Measurements from ENCODE around the gene TMEM132C.

The TMEM132C gene

GRCh38 chr12:128288896-128289295, 21.9 kb downstream of the TMEM132C start:
- DNase-seq (ENCODE audit: low read depth): no peak

DNA sequence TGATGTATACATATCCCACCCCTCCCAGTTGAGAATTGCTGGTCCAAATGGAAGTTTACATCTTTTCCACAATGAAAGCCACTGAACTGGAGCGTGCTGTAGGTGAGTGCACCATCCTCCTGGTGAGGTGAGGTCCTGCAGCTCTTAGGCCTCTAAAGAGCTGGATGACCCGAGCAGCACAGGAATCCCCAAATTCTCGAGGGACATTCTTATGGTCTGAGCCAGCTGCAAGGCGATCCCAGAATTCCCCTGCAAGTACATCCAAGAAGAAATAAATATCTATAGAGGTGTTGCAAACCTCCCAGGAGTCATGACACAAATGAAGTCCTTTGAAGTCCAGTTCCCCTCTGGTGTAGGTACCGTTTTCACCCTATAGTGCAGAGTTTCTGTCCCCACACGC, 24.0 kb downstream of the TMEM132C start:
- no peak for DNase-seq (ENCODE audit: low read depth)

DNA sequence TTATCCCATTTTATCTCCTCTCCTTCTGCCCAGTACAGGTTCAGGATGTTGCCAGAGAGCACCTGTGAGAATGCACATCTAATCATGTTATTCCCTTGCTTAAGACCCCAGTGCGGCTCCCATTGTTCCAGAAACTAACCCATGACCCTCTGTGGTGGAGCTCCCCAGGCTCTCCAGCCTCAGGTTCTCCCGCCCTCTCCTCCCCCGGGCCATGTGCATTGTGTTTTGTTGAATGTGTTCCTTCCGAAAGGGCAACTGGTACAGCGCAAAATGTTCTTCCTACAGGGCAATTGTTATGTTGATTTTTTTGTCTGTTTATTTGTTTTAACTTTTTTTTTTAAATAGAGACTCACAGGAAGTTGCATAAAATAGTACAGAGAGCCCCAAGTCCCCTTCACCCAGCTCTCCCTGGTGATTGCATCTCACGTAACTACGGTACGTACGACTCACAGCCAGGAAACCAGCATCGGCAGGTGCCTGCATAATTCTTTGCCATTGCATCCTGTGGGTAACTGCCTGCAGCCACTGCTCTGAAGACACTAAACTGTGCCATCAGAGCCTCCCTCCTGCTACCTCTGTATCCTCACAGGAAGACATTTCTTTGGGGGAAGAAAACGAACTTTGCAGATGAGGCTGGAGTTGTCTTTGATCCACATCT, 31.2 kb downstream of the TMEM132C start:
- no peak for DNase-seq (ENCODE audit: low read depth)

DNA sequence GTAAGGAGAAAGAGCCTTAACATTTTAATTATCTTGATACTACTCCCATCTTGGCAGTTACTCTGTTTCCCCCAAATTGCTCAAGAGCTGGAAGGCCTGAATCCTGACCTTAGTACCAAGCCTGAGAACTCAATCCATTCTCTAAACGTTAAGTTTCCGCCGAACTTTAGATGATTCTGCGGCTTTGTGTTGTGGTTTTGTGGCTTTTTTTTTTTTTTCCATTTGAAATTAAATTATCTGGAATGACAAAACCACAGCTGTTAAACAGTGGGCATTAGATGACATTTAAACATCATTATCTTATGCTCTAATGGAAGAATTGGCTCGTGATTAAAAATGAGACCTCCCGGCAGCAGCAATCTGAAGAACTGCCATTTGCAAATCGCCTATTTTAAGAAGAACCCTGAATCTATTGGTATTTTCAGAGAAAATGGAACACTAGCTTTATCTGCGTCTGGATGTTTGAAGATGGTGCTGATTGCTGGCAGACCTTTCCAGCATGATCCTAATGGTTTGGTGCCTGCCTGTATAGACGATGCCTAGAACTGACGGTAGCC, 38.4 kb downstream of the TMEM132C start:
- DNase-seq (ENCODE audit: low read depth): no peak

GRCh38 chr12:128307791-128308190, 40.8 kb downstream of the TMEM132C start:
- DNase-seq (ENCODE audit: low read depth): no peak

GRCh38 chr12:128312661-128313060, 45.7 kb downstream of the TMEM132C start:
- no peak for DNase-seq (ENCODE audit: low read depth)

DNA sequence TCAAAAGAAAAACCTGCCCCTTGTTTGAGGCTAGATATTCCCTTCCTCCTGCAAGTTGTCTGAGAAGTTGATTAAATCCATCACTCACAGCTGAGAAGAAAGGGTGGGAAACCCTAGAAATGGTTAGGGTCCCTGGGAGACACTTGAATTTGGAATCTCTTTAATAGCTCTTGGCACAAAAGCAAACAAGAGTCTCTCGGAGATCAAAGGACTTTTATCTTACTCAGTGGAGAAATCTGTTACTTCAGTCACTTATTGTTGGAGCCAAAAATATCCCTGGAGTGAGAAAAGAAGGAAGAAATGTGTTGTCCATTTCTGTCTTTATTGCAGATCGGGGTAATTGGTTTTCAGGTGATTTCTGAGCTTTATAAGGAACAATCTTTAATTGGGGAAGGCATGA, 47.0 kb downstream of the TMEM132C start:
- DNase-seq (ENCODE audit: low read depth): no peak

DNA sequence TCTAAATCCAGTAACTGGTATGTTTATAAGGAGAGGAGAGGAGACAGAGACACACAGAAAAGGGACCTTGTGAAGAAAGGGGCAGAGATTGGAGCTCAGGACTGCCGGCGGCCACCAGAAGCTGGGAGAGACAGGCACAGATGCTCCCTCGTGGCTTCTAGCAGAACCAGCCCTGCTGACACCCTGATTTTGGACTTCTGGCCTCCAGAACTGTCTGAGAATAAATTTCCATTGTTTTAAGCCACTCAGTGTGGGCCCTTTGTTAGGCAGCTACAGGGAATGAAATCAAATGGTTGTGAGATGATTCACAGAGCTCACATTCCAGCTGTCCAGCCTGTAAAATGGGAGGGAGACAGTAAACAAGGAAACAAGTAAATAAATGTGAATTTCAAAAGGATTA, 47.6 kb downstream of the TMEM132C start:
- no peak for DNase-seq (ENCODE audit: low read depth)

DNA sequence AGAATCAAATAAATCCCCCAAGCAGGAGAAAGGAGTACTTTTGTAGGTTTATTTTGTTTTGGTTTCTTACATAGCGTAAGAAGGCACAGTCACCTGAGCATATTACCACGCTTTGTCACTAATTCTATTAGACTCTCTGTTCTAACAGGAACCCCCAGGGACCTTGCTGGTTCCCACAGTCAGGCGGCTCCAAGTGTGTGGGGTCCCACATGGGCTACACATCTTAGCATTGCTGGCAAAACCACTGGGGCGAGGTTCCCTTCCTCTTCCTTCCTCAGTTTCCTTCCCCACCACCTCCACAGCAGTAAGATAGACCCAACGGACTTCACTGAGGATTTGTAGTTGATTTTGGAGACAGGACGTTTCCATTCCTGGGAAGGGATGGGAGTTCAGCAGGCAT, 49.1 kb downstream of the TMEM132C start:
- DNase-seq (ENCODE audit: low read depth): no peak

DNA sequence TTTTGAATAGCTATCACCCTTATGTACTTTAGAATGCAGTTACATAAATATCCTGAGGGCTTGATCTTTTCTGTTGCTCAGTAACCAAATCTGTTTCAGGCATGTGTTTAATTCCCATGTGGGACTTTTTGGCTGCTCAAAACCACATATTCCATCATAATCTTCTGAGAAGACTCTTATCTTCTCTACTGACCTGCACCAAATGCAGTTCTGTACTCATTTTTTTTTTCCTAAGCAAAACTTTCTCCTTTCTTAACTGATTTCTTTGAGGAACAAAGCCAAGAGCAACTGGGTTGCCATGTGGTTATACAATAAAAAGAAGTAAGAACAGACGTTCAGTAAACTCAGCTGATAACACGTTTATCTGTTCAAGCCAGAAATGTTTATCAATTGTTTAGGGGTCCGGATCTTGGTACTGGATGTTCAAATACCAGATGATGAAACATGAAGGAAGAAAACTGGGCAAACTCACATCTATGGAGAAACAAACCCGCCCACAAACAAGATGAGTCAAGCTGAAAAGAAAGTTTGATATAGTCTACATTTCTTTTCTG, 50.1 kb downstream of the TMEM132C start:
- no peak for DNase-seq (ENCODE audit: low read depth)

GRCh38 chr12:128318341-128318740, 51.4 kb downstream of the TMEM132C start:
- DNase-seq (ENCODE audit: low read depth): no peak

DNA sequence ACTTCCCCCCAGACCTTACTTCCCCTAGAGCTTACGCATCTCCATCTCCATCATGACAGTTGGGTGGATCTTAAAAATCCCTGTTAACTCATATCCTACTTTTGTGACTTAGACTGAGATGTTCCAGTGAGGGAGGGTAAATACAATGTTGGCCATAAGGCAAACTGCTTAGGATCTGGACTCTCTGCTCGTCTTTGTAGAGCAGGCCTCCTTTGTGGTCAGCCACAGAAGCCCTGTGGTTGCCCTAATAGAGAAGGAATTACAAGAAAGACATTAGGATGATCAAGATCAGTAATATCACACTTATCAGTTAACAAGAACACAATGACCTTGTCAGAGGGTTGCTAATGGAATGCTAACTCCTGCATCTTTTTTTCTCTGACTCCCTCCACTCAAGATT, 52.0 kb downstream of the TMEM132C start:
- no peak for DNase-seq (ENCODE audit: low read depth)

GRCh38 chr12:128322341-128322740, 55.4 kb downstream of the TMEM132C start:
- DNase-seq (ENCODE audit: low read depth): no peak

DNA sequence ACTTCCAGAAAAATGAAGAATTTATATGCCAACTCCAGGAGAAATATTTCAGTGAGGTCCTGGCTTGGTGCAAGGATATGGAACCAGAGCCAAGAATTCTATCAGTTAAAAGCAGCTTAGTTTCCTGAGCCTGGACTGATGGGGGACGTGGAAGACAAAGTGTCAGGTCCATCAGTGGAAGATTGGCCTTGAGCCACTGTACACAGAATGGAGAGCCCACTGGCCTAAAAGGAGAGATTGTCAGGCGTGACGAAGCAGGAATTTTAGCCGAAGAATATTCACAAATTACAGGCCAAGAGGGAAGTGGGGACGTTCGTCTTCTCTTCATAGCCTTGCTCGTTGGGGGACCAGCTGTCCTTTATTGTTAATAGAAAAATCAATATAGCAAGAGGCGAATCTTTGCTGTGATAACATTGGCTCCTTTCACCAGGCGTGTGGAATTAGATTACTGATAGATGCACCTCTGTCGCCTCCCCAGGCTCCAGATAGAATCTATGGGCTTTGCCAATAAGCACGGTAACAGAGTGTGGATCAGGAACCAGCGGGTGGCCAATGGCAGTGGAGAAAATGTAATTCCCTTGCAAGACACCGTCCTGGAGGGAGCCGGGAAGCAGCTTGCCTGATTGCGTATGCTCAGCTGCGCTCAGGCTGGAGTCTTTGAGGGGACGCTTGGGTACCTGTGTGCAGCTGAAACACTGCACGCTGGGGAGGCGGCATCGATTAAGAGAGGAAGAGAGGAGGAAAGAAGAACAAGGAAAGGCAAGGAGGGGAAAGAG, 56.4 kb downstream of the TMEM132C start:
- no peak for DNase-seq (ENCODE audit: low read depth)

DNA sequence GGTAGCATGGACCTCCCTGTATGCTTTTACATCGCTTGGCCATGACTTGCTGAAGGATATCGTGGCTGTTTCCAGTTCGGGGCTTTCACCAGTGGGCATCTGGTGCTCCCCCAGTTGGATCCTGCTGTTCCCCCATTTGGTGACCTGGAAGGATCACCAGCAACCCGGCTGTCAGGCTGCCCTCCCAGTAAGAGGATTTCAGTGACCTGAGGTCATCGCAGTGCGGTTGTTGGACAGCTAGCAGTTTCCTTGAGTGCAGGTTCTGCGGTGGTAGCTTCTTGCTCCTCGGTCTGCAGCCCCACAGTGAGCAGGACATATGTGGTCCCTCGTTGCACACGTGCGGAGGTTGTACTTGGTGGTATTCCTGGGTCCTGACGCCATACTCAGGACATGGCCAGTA, 58.7 kb downstream of the TMEM132C start:
- no peak for DNase-seq (ENCODE audit: low read depth)

- no peak for DNase-seq (ENCODE audit: low read depth)
These were observed 59.4 kb downstream of the TMEM132C start for GRCh38 chr12:128326406-128326805.

- no peak for DNase-seq (ENCODE audit: low read depth)
These were observed 62.0 kb downstream of the TMEM132C start for GRCh38 chr12:128328961-128329360.

DNA sequence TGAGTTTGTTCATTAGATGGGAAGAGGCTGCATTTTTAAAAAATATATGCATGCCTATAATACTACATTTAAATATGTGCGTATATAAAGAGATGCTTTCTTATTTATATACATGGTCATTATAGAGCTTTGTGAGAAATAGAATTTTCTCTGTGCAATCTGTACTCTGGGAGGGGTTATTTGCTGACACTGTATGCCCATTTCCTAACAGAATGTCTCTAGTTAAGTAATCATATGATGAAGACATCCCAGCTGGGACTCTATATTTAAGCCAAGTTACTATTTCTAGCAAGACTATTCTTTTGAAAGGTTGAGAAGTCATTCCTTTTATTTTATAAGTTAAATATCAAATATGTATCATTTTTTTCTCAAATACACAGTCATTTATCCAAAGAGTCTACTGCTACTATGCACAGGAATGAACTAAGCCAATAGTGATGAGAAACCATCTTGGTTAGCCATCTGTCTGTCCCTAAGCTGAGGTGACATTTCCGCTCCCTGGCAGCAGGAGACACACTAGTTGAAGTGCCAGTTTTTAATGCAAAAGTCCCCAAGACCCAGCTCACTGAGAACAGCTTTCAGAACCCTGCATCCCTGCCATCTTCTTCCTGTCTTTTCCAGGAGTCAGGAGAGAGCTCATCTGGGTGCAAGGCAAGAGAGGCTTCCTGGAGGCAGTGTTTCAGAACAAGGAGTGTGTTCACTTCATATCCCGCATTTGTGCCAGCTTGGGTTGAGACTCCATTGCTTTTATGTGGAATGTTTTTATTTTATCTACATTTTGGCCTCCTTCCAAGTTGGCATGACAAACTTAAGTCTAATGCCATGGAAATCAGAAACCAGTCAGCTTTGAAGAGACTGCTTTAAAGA, 69.5 kb downstream of the TMEM132C start:
- DNase-seq (ENCODE audit: low read depth): no peak

DNA sequence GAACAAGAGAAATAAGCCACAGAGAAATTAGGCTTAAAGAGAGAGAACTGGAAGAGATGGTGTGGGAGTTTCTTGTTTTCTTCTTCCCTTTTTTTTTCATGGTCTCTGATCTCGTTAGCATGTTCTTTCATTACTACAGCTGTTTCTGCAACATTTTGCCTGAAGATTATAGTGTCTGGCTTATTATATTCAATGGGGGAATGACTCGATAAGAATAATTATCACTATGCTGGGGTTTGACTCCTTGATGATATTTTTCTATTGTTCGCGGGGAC, 70.0 kb downstream of the TMEM132C start:
- DNase-seq (ENCODE audit: low read depth): no peak

DNA sequence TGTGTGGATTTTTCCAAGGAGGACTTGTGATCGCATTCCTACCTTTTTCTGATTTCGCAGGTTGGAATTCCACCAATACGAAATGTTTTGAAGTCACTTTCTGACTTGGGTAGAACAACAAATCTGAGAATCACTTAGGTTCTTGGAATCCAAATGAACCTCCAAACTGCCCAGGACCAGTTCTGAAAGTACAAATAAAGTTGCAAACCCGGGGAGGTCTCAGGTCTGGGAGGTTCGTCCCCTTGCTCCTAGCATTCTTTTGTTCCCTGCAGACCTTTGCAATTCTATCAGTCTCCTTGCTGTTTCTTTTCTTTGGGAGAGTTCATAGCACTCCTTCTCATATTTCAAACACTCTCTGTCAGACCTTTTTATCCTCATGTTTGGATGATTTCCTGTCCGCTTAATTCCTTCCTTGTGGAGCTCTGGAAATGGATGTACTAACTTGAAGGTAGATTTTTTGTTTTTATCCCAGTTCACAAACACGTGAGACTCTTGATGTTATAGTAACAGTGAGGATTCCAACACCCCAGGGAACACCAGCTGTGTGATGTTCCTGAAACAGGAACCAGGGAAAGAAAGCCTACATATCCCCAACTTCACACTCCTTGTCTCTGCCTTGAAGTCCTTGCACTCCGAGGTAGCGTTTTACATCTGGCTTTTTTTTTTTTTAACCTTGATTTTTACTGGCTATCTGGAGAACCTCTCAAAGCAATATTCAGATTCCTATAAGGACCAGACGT, 70.6 kb downstream of the TMEM132C start:
- no peak for DNase-seq (ENCODE audit: low read depth)

DNA sequence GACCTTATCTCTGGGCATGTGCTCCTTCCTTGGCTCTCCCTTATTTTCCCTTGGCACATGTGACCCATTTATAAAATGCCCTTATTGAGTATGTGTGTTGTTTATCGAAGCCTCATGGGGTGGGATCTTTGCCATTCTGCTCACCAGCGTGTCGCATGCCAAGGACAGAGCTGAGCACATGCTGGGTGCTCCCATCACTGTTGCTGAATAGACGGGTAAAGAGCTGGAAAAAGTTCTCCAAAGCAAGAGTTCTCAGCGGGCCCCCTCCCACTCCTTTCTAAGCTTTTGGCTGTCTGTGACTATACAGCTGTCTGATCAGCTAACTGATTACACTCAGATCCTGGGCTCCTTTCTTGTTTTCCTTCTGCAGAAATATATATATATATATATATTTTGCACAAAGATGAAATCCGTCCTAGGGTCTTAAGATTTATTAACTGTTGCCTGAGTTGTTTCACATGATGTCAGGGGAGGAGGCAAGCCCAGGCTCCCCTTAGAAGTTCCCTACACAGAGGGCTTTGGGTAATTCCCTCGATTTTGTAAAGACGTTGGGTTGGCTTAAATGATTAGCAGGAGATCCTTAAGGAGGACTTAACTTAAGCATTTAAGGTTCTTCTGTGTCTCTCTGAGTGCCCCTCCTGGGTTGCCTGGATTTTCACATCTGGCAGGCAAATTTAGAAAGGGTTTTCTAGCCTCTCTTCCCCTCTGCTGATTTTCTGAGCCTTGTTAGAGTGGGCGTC, 71.6 kb downstream of the TMEM132C start:
- DNase-seq (ENCODE audit: low read depth): no peak

Data from activated gamma-delta T cell treated with anti-CD3 and anti-CD28 coated beads, Interleukin-2, amount 50 U/mL, for 16 hours (primary cell).